Lung (tissue), 12 donors: Measurements from ENCODE around the gene L3HYPDH. TPM values are rescaled to one million over a fixed set of nuclear protein-coding genes. Genes with fewer than 3 reads are reported as not detected.

Experiments used
- ATAC-seq: fragments of 200-7000 bp; cut with Tn5 transposase; one replicate; pipeline ENCODE4 v1.9.1; 2020; ENCODE audit warnings: moderate number of reproducible peaks; ENCODE audit not compliant: insufficient read depth, low FRiP score
- DNase-seq, 3 donors: peaks; one replicate each; pipeline ENCODE4 v3.0.0-alpha.2; 2013 to 2017
- H3K27ac ChIP-seq, 2 donors: one replicate each; pipeline ENCODE4 v1.5.1; 2013; ENCODE audit warnings: mild to moderate bottlenecking in 2 of 2, moderate library complexity in 2 of 2, control low read depth in 1 of 2, inconsistent platforms in 1 of 2, low read depth in 1 of 2, low read length in 1 of 2
- H3K27me3 ChIP-seq, 3 donors: one replicate each; pipeline ENCODE4 v1.5.1; 2013; ENCODE audit warnings: low read length in 2 of 3; ENCODE audit not compliant: control insufficient read depth in 3 of 3, insufficient read depth in 3 of 3
- H3K36me3 ChIP-seq, 4 donors: one replicate each; pipeline ENCODE4 v1.5.1; 2013; ENCODE audit warnings: low read length in 4 of 4, mild to moderate bottlenecking in 1 of 4, moderate library complexity in 1 of 4; ENCODE audit not compliant: control insufficient read depth in 4 of 4, insufficient read depth in 4 of 4
- H3K4me1 ChIP-seq, 5 donors: one replicate each; pipeline ENCODE4 v1.5.1; 2013; ENCODE audit warnings: low read length in 5 of 5, mild to moderate bottlenecking in 2 of 5, moderate library complexity in 1 of 5; ENCODE audit not compliant: control insufficient read depth in 5 of 5, insufficient read depth in 5 of 5
- H3K4me3 ChIP-seq: one replicate; pipeline ENCODE4 v1.5.1; 2013; ENCODE audit warnings: mild to moderate bottlenecking, control low read depth, moderate library complexity
- H3K9ac ChIP-seq, 2 donors: one replicate each; pipeline ENCODE4 v1.5.1; 2013; ENCODE audit warnings: low read length in 2 of 2, control low read depth in 1 of 2; ENCODE audit not compliant: insufficient read depth in 1 of 2
- H3K9me3 ChIP-seq, 4 donors: one replicate each; pipeline ENCODE4 v1.5.1; 2013; ENCODE audit warnings: low read length in 3 of 4, mild to moderate bottlenecking in 1 of 4, moderate library complexity in 1 of 4; ENCODE audit not compliant: control insufficient read depth in 4 of 4, insufficient read depth in 3 of 4
- WGBS, 2 donors: extraction: QIAGEN DNeasy Blood & Tissue Kit; methylation state at CpG; one replicate each; pipeline ENCODE4 v1.1.7; 2013; 5-methylcytosine and 5-hydroxymethylcytosine counted together
- polyA plus RNA-seq, 2 donors: library from polyadenylated mRNA; stranded (reverse); fragments of 200-250 nt; gene quantifications; one replicate each; pipeline ENCODE4 v1.2.1, GENCODE V29; 2013
- total RNA-seq, 2 donors: library from RNA; depleted of rRNA in 1 of 2; stranded (reverse); fragments of >200 nt in 1 of 2; gene quantifications; one replicate each; pipeline ENCODE4 v1.2.1, GENCODE V29; 2014 to 2021
- TF ChIP-seq, protein P1 (sequence below): IDR thresholded peaks from 2 replicates; pipeline ENCODE4 v1.5.1; 2012; ENCODE audit warnings: mild to moderate bottlenecking; ENCODE audit errors: control extremely low read depth, extremely low read depth
- donor health status: control.
- donor health status: control.
- donor health status: Bipolar disorder and iron deficiency.
- donor health status: healthy.
- donor health status: DM: yes; HTN: yes; CAD: no.

The L3HYPDH gene
- total and polyA plus RNA-seq, 4 donors: 17.1 to 32.8 (median 25.0) TPM

GRCh38 chr14:59510001-59510400, 25.8 kb upstream of the L3HYPDH start:
- no peak overlapping the region for H3K4me3 ChIP-seq
- H3K4me1 ChIP-seq: peaks cover 0 to 9% (median 0%) of the 10 kb centered on the region in 5 donors
- 86 to 87% methylated on average over 2 of the region's 2 CpGs for WGBS, 2 donors

GRCh38 chr14:59509101-59509500, 24.9 kb upstream of the L3HYPDH start:
- Histone ChIP-seq H3K27me3 (no peaks in the 10 kb centered on the region), H3K4me1 (peaks cover 0 to 9% (median 0%) of the 10 kb centered on the region in 5 donors), H3K36me3 (peaks cover 0 to 3% (median 1%) of the 10 kb centered on the region in 4 donors), H3K4me3 (no peak overlapping the region), H3K9me3 (no peaks in the 10 kb centered on the region), H3K9ac (no peak overlapping the region), H3K27ac (no peak overlapping the region)
- DNase-seq (no peak), ATAC-seq (no peak)
- TF ChIP-seq, protein P1, sequence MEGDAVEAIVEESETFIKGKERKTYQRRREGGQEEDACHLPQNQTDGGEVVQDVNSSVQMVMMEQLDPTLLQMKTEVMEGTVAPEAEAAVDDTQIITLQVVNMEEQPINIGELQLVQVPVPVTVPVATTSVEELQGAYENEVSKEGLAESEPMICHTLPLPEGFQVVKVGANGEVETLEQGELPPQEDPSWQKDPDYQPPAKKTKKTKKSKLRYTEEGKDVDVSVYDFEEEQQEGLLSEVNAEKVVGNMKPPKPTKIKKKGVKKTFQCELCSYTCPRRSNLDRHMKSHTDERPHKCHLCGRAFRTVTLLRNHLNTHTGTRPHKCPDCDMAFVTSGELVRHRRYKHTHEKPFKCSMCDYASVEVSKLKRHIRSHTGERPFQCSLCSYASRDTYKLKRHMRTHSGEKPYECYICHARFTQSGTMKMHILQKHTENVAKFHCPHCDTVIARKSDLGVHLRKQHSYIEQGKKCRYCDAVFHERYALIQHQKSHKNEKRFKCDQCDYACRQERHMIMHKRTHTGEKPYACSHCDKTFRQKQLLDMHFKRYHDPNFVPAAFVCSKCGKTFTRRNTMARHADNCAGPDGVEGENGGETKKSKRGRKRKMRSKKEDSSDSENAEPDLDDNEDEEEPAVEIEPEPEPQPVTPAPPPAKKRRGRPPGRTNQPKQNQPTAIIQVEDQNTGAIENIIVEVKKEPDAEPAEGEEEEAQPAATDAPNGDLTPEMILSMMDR: no peak
- 85 to 91% methylated on average over 3 of the region's 3 CpGs for WGBS, 2 donors

More at GRCh38 chr14:59510001-59510400, 25.8 kb upstream of the L3HYPDH start:
- Histone ChIP-seq H3K36me3 (no peaks in the 10 kb centered on the region), H3K9me3 (no peaks in the 10 kb centered on the region), H3K9ac (no peak overlapping the region), H3K27me3 (no peaks in the 10 kb centered on the region), H3K27ac (no peak overlapping the region)
- DNase-seq: no peak
- TF ChIP-seq, protein P1: no peak
- ATAC-seq: no peak

DNA sequence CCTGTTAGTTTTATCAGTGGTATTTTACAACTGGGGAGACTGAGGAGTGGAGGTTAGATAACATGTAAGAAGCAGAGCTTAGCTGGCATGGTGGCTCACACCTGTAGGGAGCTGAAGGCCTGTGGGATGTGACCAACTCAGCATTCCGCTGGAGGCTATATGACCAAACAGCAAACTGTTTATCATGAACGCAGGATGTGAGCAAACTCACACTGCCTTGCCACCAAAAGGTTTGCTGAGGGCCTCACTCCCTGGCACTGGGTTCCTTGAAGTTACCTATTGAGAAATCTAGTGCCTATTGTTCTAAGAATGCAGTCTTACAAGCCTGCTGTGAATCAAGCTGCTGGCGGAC, 23.5 kb upstream of the L3HYPDH start:
- Histone ChIP-seq H3K4me3 (no peak overlapping the region), H3K36me3 (peaks cover 0 to 9% (median 5%) of the 10 kb centered on the region in 4 donors), H3K9ac (no peak overlapping the region), H3K27me3 (no peaks in the 10 kb centered on the region), H3K9me3 (no peaks in the 10 kb centered on the region), H3K27ac (no peak overlapping the region), H3K4me1 (peaks cover 0 to 9% (median 0%) of the 10 kb centered on the region in 5 donors)
- DNase-seq: no peak
- WGBS, 2 donors: 91 to 96% methylated on average over 3 of the region's 3 CpGs
- ATAC-seq: no peak
- TF ChIP-seq, protein P1: no peak

DNA sequence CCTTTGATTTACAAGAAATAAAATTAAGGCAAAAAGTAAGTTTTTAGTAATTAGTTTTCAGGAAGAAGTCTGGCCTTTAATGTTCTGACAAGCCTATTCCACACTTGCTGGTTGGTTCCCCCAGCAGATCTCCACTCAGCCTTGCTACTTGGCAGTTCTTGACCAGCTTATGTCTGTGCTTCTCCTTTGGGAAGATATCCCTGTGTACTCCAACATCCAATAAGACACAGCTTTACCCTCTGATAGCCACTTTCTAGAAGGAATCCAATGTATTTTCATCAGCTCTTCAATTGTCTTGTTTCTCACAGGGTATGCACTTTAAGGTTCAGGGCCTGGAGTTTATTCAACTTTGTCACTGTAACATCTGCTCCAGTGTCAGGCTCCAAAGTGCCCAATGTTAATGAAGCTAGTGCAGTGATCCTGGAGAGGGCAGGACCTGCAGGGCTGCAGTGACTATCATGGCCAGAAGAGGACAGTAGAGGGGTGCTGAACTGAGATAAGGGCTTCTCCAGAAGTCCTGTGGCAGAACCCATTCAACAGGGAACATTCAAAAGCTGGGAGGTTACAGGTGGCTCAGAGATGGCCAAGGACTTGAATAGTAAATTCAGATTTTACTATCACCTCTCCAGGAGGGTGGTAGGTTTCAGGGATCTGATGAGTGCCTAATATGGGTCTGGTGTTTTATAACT, 23.0 kb upstream of the L3HYPDH start:
- TF ChIP-seq, protein P1: peak; percentile 39
- peak; percentile 72 for ATAC-seq
- DNase-seq: peak; percentile 51 to 66 (median 52)
- Histone ChIP-seq H3K9ac (no peak overlapping the region), H3K27ac (no peak overlapping the region), H3K9me3 (no peaks in the 10 kb centered on the region), H3K4me1 (peaks cover 0 to 9% (median 0%) of the 10 kb centered on the region in 5 donors), H3K36me3 (peaks cover 0 to 9% (median 5%) of the 10 kb centered on the region in 4 donors), H3K4me3 (no peak overlapping the region), H3K27me3 (no peaks in the 10 kb centered on the region)
